ENCODE results near the gene WDR45B. TPM values are rescaled to one million over a fixed set of nuclear protein-coding genes. Genes with fewer than 3 reads are reported as not detected.

WDR45B gene
- total RNA-seq, 1 donor, result 47.0 TPM

- no peak for DNase-seq (ENCODE audit: low read depth)
- no peak overlapping the region for H3K4me3 ChIP-seq (ENCODE audit: low read depth, low read length)
- TF ChIP-seq CTCF (IDR thresholded peaks at IDR 0.05; ENCODE audit: insufficient read depth, low read length), result no peak
These were observed 45.1 kb downstream of the WDR45B start for GRCh38 chr17:82602986-82603710.

GRCh38 chr17:82602487-82602886, 45.8 kb downstream of the WDR45B start:
- no peak overlapping the region for H3K4me3 ChIP-seq (ENCODE audit: low read depth, low read length)
- DNase-seq (ENCODE audit: low read depth), result no peak
- TF ChIP-seq CTCF (IDR thresholded peaks at IDR 0.05; ENCODE audit: insufficient read depth, low read length), result no peak

GRCh38 chr17:82601447-82602000, 46.7 kb downstream of the WDR45B start:
- no peak for TF ChIP-seq CTCF (IDR thresholded peaks at IDR 0.05; ENCODE audit: insufficient read depth, low read length)
- H3K4me3 ChIP-seq (ENCODE audit: low read depth, low read length), result no peak overlapping the region
- no peak for DNase-seq (ENCODE audit: low read depth)

GRCh38 chr17:82600731-82601446, 47.4 kb downstream of the WDR45B start:
- DNase-seq (ENCODE audit: low read depth), result no peak
- no peak overlapping the region for H3K4me3 ChIP-seq (ENCODE audit: low read depth, low read length)
- no peak for TF ChIP-seq CTCF (IDR thresholded peaks at IDR 0.05; ENCODE audit: insufficient read depth, low read length)

- DNase-seq (ENCODE audit: low read depth), result no peak
- H3K4me3 ChIP-seq (ENCODE audit: low read depth, low read length), result no peak overlapping the region
- TF ChIP-seq CTCF (IDR thresholded peaks at IDR 0.05; ENCODE audit: insufficient read depth, low read length), result no peak
These were observed 48.3 kb downstream of the WDR45B start for GRCh38 chr17:82599674-82600661.

Data from fibroblast of the aortic adventitia (primary cell).